NT2/D1 (cell line): ENCODE measurements around the gene CLRN3.

Experiments used
- SUZ12 ChIP-seq: IDR thresholded peaks from 2 replicates; pipeline ENCODE4 v1.6.1; 2011; ENCODE audit not compliant: insufficient read length, insufficient read depth; ENCODE audit errors: extremely low read depth
- YY1 ChIP-seq: IDR thresholded peaks from 2 replicates; pipeline ENCODE4 v1.6.1; 2011; ENCODE audit not compliant: insufficient read length, insufficient read depth
- ZNF274 ChIP-seq: IDR thresholded peaks from 2 replicates; pipeline ENCODE4 v1.6.1; 2011; ENCODE audit warnings: mild to moderate bottlenecking, low read depth, low read length

GRCh38 chr10:127907411-127908105 is 14.8 kb upstream of the CLRN3 start:
- TF ChIP-seq SUZ12 (no peak), YY1 (no peak), ZNF274 (no peak)
